ENCODE measurements around the gene IDH3A.
A peak's percentile ranks its signal among the peaks of the same experiment; 100 is the strongest.

DNA sequence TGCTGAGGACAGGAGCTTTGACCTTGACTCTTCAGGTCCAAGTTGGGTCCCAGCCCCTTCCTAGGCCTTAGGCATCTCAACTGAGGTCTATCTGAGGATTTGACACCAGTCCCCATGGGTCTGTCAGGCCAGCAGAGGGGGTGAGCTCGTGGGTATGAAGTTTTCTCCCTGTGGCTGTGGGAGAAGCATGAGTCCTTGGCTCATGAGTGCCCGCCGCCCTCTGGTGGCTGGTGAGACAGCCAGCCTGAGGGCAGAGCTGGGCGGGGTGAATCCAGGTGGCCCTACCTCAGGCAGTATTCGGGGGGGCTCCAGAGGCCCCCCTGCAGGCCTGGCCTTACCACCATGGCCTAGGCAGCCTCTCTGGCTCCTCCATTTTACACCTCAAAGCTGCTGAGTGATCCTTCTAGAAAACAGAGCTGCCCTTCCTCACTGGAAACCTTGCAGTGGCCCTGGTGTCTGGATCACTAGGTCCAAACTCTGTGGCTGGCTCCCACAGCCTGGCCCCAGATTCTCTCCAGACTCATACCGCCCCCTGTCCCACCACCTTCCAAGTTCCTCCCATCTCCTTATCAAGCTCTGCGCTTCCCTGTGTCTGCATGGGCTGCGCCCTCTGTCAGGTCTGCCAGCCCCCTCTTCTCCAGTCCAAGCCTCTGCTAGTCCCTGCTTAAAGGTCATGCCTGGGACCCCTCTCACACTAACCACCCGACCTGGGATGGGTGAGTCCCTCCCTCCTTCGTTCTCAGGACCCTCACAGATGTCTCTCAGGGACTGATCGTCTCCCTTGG, 40.7 kb upstream of the IDH3A start:
- TF ChIP-seq, protein P1, sequence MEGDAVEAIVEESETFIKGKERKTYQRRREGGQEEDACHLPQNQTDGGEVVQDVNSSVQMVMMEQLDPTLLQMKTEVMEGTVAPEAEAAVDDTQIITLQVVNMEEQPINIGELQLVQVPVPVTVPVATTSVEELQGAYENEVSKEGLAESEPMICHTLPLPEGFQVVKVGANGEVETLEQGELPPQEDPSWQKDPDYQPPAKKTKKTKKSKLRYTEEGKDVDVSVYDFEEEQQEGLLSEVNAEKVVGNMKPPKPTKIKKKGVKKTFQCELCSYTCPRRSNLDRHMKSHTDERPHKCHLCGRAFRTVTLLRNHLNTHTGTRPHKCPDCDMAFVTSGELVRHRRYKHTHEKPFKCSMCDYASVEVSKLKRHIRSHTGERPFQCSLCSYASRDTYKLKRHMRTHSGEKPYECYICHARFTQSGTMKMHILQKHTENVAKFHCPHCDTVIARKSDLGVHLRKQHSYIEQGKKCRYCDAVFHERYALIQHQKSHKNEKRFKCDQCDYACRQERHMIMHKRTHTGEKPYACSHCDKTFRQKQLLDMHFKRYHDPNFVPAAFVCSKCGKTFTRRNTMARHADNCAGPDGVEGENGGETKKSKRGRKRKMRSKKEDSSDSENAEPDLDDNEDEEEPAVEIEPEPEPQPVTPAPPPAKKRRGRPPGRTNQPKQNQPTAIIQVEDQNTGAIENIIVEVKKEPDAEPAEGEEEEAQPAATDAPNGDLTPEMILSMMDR (IDR thresholded peaks at IDR 0.05) = peak; percentile 76 to 97 (median 91)
- TF ChIP-seq POLR2AphosphoS5 (IDR thresholded peaks at IDR 0.05) (no peak), POLR2A (IDR thresholded peaks at IDR 0.05) (no peak), EP300 (IDR thresholded peaks at IDR 0.05) (no peak)

Measured in sigmoid colon (tissue), 4 donors.